ENCODE data around the gene CCL21. TPM values are rescaled to one million over a fixed set of nuclear protein-coding genes. Genes with fewer than 3 reads are reported as not detected.

CCL21 gene
- total and polyA plus RNA-seq, 2 of the 8 experiments (the other 6 are each of a cell fraction or from before 2014, with no cell fraction given) = not detected

- H3K18ac ChIP-seq (ENCODE audit: extremely low read depth, low read length) = no peak overlapping the region
- no peaks in the 10 kb centered on the region for H3K27me3 ChIP-seq (replicated peaks in 1 of 4; ENCODE audit: control insufficient read depth in 3 of 4, extremely low read depth in 1 of 4, insufficient read depth in 3 of 4, low read length in 3 of 4)
- H4K8ac ChIP-seq (ENCODE audit: extremely low read depth, insufficient read depth, low read length) = no peak overlapping the region
- no peak overlapping the region for H3K4me2 ChIP-seq (ENCODE audit: insufficient read depth in 1 of 2, low read depth in 2 of 2, low read length in 2 of 2)
- no peak overlapping the region for H3K4ac ChIP-seq (replicated peaks; ENCODE audit: insufficient read length, low read depth, low read length)
- H2BK12ac ChIP-seq (ENCODE audit: low read depth, low read length) = no peak overlapping the region
- H2BK20ac ChIP-seq (ENCODE audit: low read length) = no peak overlapping the region
- no peak overlapping the region for H4K91ac ChIP-seq (replicated peaks; ENCODE audit: insufficient read length, low read length)
- H3K9me3 ChIP-seq (ENCODE audit: insufficient read depth in 2 of 2, low read depth in 1 of 2, low read length in 1 of 2) = no peaks in the 10 kb centered on the region
- H2AFZ ChIP-seq (ENCODE audit: low read length) = no peak overlapping the region
- no peak overlapping the region for H3K9ac ChIP-seq (replicated peaks in 1 of 4; ENCODE audit: extremely low read depth in 1 of 4, low read depth in 3 of 4, low read length in 3 of 4)
- CTCF ChIA-PET (ENCODE audit: partially characterized antibody) = interaction anchor here (1.0 to 12.6 kb wide), 4 partner anchors 10 to 16 kb away, joined by 4 to 147 read pairs (median 22); no protein-coding TSS in a partner anchor
- no peaks in the 10 kb centered on the region; the same call in 1 of the 2 replicates for H3K23me2 ChIP-seq (ENCODE audit: low read depth, low read length)
- no peak overlapping the region for H3K56ac ChIP-seq (replicated peaks; ENCODE audit: insufficient read length, low read depth, low read length)
- H3K36me3 ChIP-seq (ENCODE audit: control insufficient read depth in 2 of 4, insufficient read depth in 4 of 4, low read length in 3 of 4) = no peaks in the 10 kb centered on the region
- H3K14ac ChIP-seq (ENCODE audit: insufficient read length) = no peak overlapping the region
- POLR2A ChIA-PET (ENCODE audit: partially characterized antibody) = no interaction called here
- no peaks in the 10 kb centered on the region for H4K20me1 ChIP-seq (replicated peaks in 1 of 2; ENCODE audit: control insufficient read depth in 1 of 2, insufficient read depth in 2 of 2, low read length in 2 of 2)
- H3K4me1 ChIP-seq (replicated peaks in 1 of 4; ENCODE audit: control insufficient read depth in 3 of 4, insufficient read depth in 4 of 4, low read length in 3 of 4) = peaks cover 0 to 3% (median 1%) of the 10 kb centered on the region in 4 experiments; a peak in 2 of 7 replicates
- WGBS, 2 experiments (ENCODE audit: extremely low coverage in 1 of 2, insufficient coverage in 1 of 2, insufficient read length in 1 of 2, insufficient replicate concordance in 2 of 2, low coverage in 1 of 2, low lambda C conversion rate in 2 of 2, missing lambda C conversion rate in 1 of 2) = 94% methylated on average over 4 of the region's 4 CpGs; no CpG with 5 or more reads in 1 of the 2 experiments
- H3K27ac ChIP-seq (ENCODE audit: low read depth, low read length) = no peak overlapping the region
- H3K23ac ChIP-seq (ENCODE audit: insufficient read length) = no peak overlapping the region
- H4K5ac ChIP-seq (ENCODE audit: insufficient read length, low read depth, low read length) = no peak overlapping the region
- H3K79me2 ChIP-seq (ENCODE audit: control insufficient read depth in 1 of 2, insufficient read depth in 2 of 2, low read length in 2 of 2) = no peaks in the 10 kb centered on the region
- no peak overlapping the region for H2BK120ac ChIP-seq (replicated peaks; ENCODE audit: low read depth, low read length)
- H3K79me1 ChIP-seq (ENCODE audit: low read depth, low read length) = no peaks in the 10 kb centered on the region
- no peak overlapping the region for H2BK5ac ChIP-seq (ENCODE audit: low read depth, low read length)
- no peak overlapping the region for H2AK5ac ChIP-seq (ENCODE audit: low read depth, low read length)
- FAIRE-seq = no peak
- no peak overlapping the region for H2BK15ac ChIP-seq (ENCODE audit: low read length)
- no peak overlapping the region for H3K4me3 ChIP-seq (ENCODE audit: extremely low read depth in 1 of 4, insufficient read depth in 2 of 4, low read depth in 3 of 4, low read length in 4 of 4)
- no peak for DNase-seq (ENCODE audit: low read depth in 1 of 2, low spot score in 2 of 2)
- TF ChIP-seq HDAC2 (IDR thresholded peaks at IDR 0.05; ENCODE audit: borderline replicate concordance in 1 of 2, low read depth in 2 of 2, low read length in 2 of 2) (no peak), POU5F1 (IDR thresholded peaks at IDR 0.05; ENCODE audit: low read depth, low read length) (no peak), SIX5 (IDR thresholded peaks at IDR 0.05; ENCODE audit: low read depth, low read length) (no peak), NRF1 (IDR thresholded peaks at IDR 0.05; ENCODE audit: low read depth, low read length) (no peak), SIRT6 (IDR thresholded peaks at IDR 0.05; ENCODE audit: low read length) (no peak), ATF2 (IDR thresholded peaks at IDR 0.05; ENCODE audit: low read length) (no peak), PHF8 (conservative IDR thresholded peaks at IDR 0.05; ENCODE audit: low read depth, low read length) (no peak), ZNF274 (IDR thresholded peaks at IDR 0.05; ENCODE audit: borderline replicate concordance, extremely low read depth, low read length) (no peak), MAFK (IDR thresholded peaks at IDR 0.05; ENCODE audit: low read depth, low read length) (no peak), HDAC6 (IDR thresholded peaks at IDR 0.05; ENCODE audit: low read depth, low read length) (no peak), JUN (IDR thresholded peaks at IDR 0.05; ENCODE audit: low read depth, low read length) (no peak)
Measured at GRCh38 chr9:34684816-34685215, 25.1 kb downstream of the CCL21 start.

Measured in H1 (cell line).